NCI-H146 (cell line): ENCODE measurements around the gene TSSK6.

ENCODE experiments used
- DNase-seq: peaks from one replicate; lab custom pipeline; 2025; lab: John Stamatoyannopoulos, UW

Gene TSSK6

GRCh38 chr19:19504754-19505668 lies 10.3 kb downstream of the TSSK6 start:
- DNase-seq, result no peak

DNA sequence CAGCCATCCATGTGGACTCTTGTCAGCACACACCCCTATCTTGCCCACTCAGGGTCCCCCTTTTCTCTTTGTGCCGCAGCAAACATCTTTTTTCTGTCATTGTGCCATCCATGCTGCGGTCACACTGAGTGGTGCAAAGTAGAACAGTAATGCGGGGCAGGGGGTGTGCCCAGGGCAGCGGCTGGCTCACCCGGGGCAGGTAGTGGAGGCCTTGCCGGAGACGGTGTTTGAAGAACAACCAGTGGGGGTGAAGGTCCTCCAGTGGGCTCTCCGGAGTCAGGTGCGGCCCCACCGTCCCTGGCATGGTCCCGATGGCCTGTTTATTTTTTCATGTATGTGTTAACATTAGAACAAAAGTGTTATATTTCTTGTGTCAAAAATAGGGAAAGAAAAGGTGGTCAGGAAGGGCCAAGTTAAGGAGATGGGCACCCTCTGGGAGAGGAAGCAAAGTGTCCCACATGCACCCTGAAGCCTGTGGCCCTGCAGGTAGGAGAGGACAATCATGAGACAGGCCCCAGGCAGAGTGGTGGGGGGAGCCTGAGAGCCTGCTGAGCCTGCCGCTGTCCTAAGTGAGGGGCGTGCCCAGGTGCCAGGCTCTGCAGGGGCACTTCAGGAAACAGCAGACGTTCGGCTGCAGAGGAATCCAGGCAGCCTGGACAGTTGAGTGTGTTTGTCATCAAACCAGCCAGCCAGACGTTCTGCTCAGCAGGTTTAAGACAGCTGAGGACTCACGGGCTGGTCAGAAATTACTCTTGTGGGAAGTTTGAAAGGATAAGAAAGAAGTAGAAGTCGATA lies 12.3 kb downstream of the TSSK6 start:
- no peak for DNase-seq

- no peak for DNase-seq
These were observed 13.1 kb downstream of the TSSK6 start for GRCh38 chr19:19502281-19502680.

- DNase-seq, result no peak
These were observed 13.6 kb downstream of the TSSK6 start for GRCh38 chr19:19501798-19502197.

DNA sequence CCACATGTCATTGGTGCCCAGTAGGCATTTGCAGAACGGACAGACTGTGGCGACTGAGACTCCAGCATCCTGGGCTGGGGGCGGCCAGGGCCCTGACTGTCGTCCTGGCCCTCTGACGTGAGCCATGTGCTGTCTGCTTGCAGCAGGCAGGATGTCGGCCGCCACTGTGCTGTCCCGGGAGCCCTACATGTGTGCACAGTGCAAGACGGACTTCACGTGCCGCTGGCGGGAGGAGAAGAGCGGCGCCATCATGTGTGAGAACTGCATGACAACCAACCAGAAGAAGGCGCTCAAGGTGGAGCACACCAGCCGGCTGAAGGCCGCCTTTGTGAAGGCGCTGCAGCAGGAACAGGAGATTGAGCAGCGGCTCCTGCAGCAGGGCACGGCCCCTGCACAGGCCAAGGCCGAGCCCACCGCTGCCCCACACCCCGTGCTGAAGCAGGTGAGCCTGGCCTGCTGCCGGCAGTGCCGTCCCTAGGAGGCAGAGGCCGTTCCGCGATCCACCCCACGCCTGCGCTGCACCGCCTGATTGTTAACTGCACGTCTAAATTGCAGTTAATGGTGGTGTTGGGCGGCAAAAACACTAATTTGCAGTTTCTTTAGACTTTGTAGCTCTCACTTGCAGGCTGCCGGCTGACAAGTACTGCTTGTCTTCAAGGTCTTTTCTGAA lies 14.2 kb downstream of the TSSK6 start:
- DNase-seq, result no peak

GRCh38 chr19:19499272-19499995 lies 15.9 kb downstream of the TSSK6 start:
- DNase-seq, result no peak

DNA sequence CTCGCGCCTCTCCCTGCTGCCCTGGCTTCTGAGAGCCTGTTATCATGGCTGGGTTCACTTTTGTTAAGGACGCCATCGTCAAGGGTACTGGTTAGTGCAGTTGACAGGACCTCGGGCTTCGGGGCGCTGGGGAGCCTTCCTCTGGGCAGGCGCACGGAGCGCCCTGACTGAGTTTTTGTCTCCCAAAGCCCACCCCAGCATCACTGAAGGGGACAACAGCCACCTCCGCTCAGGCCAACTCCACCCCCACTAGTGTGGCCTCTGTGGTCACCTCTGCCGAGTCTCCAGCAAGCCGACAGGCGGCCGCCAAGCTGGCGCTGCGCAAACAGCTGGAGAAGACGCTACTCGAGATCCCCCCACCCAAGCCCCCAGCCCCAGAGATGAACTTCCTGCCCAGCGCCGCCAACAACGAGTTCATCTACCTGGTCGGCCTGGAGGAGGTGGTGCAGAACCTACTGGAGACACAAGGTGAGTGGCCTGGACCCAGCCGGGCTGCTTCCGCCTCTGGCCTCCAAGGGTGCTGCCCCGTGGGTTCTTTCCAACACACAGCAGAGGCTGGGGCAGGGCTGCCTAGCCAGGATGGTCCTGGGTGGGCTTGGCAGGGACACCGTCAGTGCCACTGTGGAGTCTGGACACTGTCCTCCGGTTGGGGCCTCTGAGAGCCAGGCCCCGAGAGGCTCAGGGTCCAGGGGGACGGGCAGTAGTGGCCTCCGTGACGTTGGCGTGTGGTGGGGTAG lies 16.9 kb downstream of the TSSK6 start:
- no peak for DNase-seq

- DNase-seq, result no peak
These were observed 19.4 kb downstream of the TSSK6 start for GRCh38 chr19:19495614-19496603.

- DNase-seq, result no peak
These were observed 21.4 kb downstream of the TSSK6 start for GRCh38 chr19:19493841-19494546.

DNA sequence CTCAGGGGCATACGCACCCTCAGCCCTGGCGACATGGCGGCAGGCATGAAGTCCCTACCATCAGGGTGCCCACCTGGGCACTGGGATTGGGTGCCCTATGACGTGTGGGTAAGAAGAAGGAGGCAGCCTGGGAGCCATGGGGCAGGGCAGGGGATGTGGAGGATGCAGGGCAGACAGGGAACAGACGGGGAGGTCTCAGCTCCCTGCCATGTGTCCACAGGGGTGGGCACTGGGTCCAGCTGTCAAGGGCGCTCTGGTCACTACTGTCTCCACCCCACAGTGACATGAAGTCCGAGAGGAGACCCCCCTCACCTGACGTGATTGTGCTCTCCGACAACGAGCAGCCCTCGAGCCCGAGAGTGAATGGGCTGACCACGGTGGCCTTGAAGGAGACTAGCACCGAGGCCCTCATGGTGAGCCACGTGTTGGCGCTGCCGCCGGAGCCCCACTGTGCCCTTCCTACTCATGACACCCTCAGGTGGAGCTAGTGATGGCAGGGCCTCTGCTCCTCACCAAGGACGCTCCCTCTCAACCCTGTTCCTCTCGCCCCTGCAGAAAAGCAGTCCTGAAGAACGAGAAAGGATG lies 23.2 kb downstream of the TSSK6 start:
- DNase-seq, result no peak

GRCh38 chr19:19491321-19492025 lies 23.9 kb downstream of the TSSK6 start:
- no peak for DNase-seq

DNA sequence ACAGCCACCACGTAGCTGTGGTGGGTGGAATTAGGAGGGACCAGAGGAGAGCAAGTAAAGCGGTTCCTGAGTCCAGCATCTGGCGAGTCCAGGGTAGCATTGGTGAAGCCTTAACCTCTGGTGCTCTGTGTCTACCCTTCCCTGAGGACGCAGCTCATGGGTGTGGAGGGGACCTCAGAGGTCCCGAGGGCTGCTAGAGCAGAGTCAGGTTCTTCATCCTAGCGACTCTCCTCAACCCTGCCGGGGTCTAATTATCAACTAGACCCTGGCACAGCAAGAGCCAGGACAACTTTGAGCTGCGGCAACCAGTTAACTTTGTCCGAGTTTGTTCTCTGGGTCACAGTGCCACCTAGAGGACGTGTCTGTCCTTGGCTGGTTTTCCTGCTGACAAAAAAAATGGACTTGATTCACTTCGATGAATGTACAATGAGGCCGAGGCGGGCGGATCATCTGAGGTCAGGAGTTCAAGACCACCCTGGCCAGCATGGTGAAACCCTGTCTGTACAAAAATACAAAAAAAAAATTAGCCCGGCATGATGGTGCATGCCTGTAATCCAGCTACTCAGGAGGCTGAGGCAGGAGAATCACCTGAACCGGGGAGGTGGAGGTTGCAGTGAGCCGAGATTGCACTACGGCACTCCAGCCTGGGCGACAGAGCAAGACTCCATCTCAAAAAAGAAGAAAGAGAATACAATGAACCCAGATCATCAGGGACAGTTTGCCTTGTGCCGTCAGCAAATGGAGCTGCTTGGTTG lies 25.0 kb downstream of the TSSK6 start:
- peak; percentile 74 for DNase-seq

- no peak for DNase-seq
These were observed 25.5 kb downstream of the TSSK6 start for GRCh38 chr19:19489804-19490204.

DNA sequence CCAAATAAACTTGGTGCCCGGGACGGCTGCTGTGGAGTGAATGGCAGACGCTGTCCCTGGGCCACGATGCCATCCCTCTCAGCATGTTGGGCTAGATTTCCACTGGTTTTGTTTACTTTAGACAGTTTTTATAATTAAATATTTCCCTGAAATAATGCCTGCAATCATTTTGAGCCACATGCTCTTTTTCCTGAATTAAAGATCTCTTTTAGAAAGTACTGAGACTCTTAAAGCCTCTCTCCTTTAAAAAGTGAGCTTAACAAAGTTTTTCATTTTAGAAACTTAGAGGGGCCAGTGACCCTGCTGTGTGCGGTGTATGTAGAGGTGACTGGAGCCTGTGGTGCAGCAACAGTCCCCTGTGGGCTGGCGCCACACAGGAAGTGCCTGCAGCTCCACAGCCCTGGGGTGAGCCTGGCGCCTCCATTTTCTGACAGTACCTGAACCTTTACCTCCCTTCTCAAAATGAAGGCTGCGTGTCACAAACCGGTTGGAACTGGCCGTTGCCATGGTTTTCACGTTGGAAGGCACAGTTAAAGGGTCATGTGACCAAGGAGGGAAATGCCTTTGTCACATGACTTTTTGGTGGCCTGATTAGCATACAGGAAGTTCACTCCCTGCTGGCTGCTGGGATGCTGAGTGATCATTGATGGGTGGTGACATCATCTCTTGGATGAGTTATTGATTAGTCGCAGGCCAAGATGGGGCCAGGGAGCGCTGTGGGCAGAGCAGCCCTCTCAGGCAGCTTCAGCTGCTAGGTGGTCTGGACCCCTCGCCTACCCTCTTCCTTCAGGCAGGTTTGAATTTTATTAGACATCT lies 26.3 kb downstream of the TSSK6 start:
- DNase-seq, result peak; percentile 97

DNA sequence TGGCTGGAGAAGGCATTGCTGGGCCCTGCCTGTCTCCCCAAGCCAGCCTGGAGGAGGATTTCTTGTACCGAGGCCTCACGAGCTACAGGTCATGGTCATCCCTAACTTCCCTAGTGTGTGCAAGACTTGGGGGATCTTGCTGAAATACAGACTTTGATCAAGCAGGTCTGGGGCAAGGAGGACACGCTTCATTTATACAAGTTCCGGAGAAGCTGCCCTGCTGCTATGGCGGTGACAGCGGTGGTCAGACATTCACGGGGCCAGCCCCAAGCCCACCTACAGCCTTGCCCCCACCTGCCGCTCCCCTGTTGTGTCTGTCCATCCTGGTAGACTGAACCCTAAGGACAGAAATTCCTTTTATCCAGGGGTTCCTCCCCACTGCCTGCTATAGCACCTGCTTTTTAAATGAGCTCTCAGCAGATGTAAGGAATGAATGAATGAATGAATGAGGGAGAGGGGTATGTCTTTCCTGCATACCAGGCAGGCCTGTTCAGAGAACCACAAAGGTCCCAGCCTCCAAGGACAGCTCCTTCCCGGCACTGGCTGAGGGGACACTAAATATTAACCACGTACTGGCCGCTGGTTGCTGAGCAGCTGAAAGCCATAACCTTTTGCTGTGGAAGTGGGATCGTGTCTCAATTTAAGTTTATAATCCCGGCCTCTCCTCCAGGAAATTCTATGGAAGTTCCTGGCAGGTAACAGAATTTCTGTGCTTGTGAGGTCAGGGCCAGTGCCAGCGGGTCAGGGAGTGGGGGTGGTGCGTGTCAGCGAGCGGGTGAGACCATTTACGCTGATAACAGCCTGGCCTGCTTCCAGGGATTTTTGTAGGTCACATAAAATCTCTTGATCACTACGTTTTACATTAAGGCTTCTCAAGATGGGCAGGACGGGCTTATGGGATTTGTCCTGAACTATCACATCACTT lies 27.1 kb downstream of the TSSK6 start:
- peak; percentile 32 for DNase-seq
